Osteocyte (in vitro differentiated cells): Measurements from ENCODE around the gene HECTD3. TPM values are rescaled to one million over a fixed set of nuclear protein-coding genes. Genes with fewer than 3 reads are reported as not detected.
"Not testable (repeated sequence)": the region's sequence is repeated elsewhere in the genome, so short reads cannot be mapped to it uniquely, and the experiment has no call there.

Experiments
- DNase-seq: peaks from one replicate; pipeline ENCODE4 v3.0.0; 2021; ENCODE audit warnings: mixed read lengths; ENCODE audit not compliant: unreplicated experiment; ENCODE audit errors: extremely low spot score
- H3K27ac Mint-ChIP-seq: one replicate; pipeline ENCODE4 v1.8.0; 2021; ENCODE audit warnings: mild to moderate bottlenecking, mixed read lengths; ENCODE audit not compliant: unreplicated experiment
- H3K27me3 Mint-ChIP-seq: one replicate; pipeline ENCODE4 v1.8.0; 2021; ENCODE audit warnings: mixed read lengths; ENCODE audit not compliant: unreplicated experiment
- H3K36me3 Mint-ChIP-seq: one replicate; pipeline ENCODE4 v1.8.0; 2021; ENCODE audit warnings: mixed read lengths; ENCODE audit not compliant: unreplicated experiment
- H3K4me1 Mint-ChIP-seq: one replicate; pipeline ENCODE4 v1.8.0; 2021; ENCODE audit warnings: mixed read lengths; ENCODE audit not compliant: unreplicated experiment
- H3K4me3 Mint-ChIP-seq: one replicate; pipeline ENCODE4 v1.8.0; 2021; ENCODE audit warnings: mild to moderate bottlenecking, moderate library complexity, mixed read lengths; ENCODE audit not compliant: unreplicated experiment
- H3K9me3 Mint-ChIP-seq: one replicate; pipeline ENCODE4 v1.8.0; 2021; ENCODE audit warnings: mixed read lengths; ENCODE audit not compliant: unreplicated experiment
- CTCF ChIP-seq: fragments of 200-600 bp; sonication (generic); IDR thresholded peaks from 2 replicates; pipeline ENCODE4 v1.5.0; 2021; ENCODE audit warnings: antibody characterized with exemption, mild to moderate bottlenecking, moderate library complexity
- total RNA-seq: library from RNA; stranded (reverse); gene quantifications from 2 replicates; pipeline ENCODE4 v1.2.1, GENCODE V29; 2021

HECTD3 gene
- total RNA-seq, 1 donor from 2014 or later = 49.4 TPM

- no peak overlapping the region for H3K4me3 Mint-ChIP-seq
- no peaks in the 10 kb centered on the region for H3K36me3 Mint-ChIP-seq
- peaks cover 7% of the 10 kb centered on the region for H3K27me3 Mint-ChIP-seq
- no peak for TF ChIP-seq CTCF
- no peak for DNase-seq
- H3K27ac Mint-ChIP-seq = no peak overlapping the region
- H3K4me1 Mint-ChIP-seq = no peaks in the 10 kb centered on the region
- no peaks in the 10 kb centered on the region for H3K9me3 Mint-ChIP-seq
These were observed 16.7 kb downstream of the HECTD3 start for GRCh38 chr1:44994309-44994898.

- H3K4me3 Mint-ChIP-seq = no peak overlapping the region
- H3K36me3 Mint-ChIP-seq = peaks cover 2% of the 10 kb centered on the region
- H3K27me3 Mint-ChIP-seq = peaks cover 7% of the 10 kb centered on the region
- H3K9me3 Mint-ChIP-seq = no peaks in the 10 kb centered on the region
- peaks cover 20% of the 10 kb centered on the region for H3K4me1 Mint-ChIP-seq
- no peak overlapping the region for H3K27ac Mint-ChIP-seq
- no peak for TF ChIP-seq CTCF
- no peak for DNase-seq
These were observed 22.5 kb downstream of the HECTD3 start for GRCh38 chr1:44988531-44989156.

GRCh38 chr1:44985747-44986359 lies 25.3 kb downstream of the HECTD3 start:
- no peak for TF ChIP-seq CTCF
- Mint-ChIP-seq H3K4me3 (peak overlapping the region; percentile 100), H3K9me3 (no peaks in the 10 kb centered on the region), H3K27ac (peak overlapping the region; percentile 87), H3K36me3 (peaks cover 6% of the 10 kb centered on the region), H3K4me1 (peaks cover 25% of the 10 kb centered on the region), H3K27me3 (no peaks in the 10 kb centered on the region)
- no peak for DNase-seq

- H3K4me1 Mint-ChIP-seq, H3K27ac Mint-ChIP-seq, H3K27me3 Mint-ChIP-seq, H3K4me3 Mint-ChIP-seq, DNase-seq: not testable (repeated sequence)
- Mint-ChIP-seq H3K9me3 (peaks cover 12% of the 10 kb centered on the region), H3K36me3 (peaks cover 48% of the 10 kb centered on the region)
These were observed 33.8 kb downstream of the HECTD3 start for GRCh38 chr1:44977372-44977771.

GRCh38 chr1:44976252-44976651 lies 34.9 kb downstream of the HECTD3 start:
- Mint-ChIP-seq H3K4me1 (no peaks in the 10 kb centered on the region), H3K27me3 (no peaks in the 10 kb centered on the region), H3K36me3 (peaks cover 46% of the 10 kb centered on the region), H3K9me3 (peaks cover 12% of the 10 kb centered on the region), H3K4me3 (no peak overlapping the region), H3K27ac (no peak overlapping the region)
- no peak for DNase-seq
- TF ChIP-seq CTCF = no peak
